ENCODE data around the gene SLC66A1. TPM values are rescaled to one million over a fixed set of nuclear protein-coding genes. Genes with fewer than 3 reads are reported as not detected.

Gene SLC66A1
- total RNA-seq, 1 donor: 18.6 TPM

DNA sequence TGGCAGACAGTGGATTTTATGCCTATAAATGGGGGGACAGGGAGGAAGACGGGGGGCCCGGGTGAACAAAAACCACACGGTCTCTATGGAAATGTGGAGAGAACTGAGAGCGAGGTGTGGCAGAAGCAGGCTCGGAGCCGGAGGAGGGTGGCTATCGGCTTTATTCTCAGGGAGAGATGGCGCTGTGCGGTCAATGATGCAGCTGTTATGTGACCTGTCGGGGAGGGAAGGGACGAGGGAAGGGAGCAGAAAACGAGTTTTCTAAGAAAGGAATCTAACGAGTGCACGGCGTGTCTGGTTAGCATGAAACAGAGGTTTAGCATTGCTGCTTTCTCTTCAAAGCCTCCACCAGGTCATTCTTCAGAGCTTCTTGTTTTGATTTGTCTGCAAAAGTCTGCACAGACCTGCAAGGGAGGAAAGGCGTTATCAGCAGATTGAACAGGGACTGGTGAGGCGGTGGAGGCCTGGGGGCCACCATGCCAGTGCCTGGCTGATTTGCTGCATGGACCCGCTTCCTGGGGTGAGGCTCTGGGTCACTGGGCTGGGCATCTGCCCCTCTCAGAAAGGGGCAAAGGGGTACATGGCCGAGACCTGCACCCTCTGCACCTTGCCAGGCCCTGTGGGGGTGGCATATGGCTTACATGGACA lies 27.2 kb downstream of the SLC66A1 start:
- no peak for DNase-seq (ENCODE audit: low read depth)
- TF ChIP-seq, protein P1, sequence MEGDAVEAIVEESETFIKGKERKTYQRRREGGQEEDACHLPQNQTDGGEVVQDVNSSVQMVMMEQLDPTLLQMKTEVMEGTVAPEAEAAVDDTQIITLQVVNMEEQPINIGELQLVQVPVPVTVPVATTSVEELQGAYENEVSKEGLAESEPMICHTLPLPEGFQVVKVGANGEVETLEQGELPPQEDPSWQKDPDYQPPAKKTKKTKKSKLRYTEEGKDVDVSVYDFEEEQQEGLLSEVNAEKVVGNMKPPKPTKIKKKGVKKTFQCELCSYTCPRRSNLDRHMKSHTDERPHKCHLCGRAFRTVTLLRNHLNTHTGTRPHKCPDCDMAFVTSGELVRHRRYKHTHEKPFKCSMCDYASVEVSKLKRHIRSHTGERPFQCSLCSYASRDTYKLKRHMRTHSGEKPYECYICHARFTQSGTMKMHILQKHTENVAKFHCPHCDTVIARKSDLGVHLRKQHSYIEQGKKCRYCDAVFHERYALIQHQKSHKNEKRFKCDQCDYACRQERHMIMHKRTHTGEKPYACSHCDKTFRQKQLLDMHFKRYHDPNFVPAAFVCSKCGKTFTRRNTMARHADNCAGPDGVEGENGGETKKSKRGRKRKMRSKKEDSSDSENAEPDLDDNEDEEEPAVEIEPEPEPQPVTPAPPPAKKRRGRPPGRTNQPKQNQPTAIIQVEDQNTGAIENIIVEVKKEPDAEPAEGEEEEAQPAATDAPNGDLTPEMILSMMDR (IDR thresholded peaks at IDR 0.05; ENCODE audit: insufficient read depth, low read depth, low read length): no peak
- H3K4me3 ChIP-seq (ENCODE audit: low read depth, low read length): no peak overlapping the region

DNA sequence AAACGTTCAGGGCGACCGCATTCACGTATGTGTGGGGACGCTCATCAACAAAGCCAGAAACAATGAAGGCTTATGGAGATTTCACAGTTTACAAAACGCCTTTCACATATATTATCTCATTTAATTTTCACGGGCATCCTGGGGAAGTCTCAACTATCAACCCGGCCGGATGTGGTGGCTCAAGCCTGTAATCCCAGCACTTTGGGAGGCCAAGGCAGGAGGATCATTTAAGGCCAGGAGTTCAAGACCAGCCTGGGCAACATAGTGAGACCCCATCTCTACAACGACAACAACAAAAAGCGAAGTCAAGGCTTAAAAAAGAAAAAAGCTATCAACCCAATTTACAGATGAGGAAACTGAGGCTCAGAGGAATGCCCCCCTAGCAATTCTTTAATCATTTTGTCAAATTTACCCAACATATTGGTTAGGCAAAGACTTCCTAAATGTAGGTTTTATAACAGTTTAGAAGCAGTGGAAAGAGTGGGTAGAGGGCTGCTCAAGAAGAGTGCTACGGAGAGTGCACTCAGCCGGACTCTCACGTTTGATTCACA lies 28.3 kb downstream of the SLC66A1 start:
- DNase-seq (ENCODE audit: low read depth): no peak

DNA sequence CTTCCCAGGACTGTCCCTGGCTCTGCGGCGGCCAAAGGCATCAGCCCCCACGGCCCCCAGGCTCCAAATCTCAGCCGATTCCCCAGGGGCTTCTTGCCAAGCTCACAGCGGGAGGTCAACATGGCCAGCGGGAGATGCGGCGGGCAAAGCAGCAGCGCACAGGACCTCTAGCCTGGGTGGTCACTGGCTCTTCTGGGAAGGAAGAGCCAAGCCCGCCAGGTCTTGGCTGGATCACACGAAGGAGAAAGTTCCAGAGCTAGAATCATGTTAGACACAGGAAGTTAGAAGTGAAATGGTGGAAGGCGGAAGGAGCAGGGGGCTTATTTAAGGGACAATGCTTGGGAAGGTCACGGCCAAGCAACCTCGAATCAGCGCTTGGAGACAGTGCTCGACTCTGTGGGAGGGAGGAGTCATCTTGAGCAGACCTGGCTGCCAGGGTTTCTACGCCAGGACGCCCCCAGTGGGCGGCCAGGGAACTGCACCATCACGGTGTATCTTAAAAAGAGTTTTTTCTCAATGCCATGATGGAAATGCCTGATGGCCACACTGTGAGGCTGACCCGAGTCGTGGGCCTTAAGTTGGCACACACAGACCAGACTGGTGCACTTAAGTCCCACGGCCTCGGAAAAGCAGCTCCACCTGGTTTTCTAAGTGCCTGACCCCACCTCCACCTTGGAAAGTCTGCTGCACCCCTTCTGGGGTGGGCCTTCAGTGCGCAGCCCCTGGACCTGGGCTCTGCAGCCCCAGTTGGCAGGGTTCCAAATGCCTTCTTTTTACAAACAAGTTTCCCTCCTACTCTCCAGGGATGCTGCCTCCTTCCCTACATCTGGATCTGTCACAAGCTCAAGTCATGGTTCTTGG lies 29.3 kb downstream of the SLC66A1 start:
- no peak overlapping the region for H3K4me3 ChIP-seq (ENCODE audit: low read depth, low read length)
- TF ChIP-seq, protein P1 (IDR thresholded peaks at IDR 0.05; ENCODE audit: insufficient read depth, low read depth, low read length): peak; percentile 90
- peak; percentile 70 for DNase-seq (ENCODE audit: low read depth)

More for the DNA sequence above, 28.3 kb downstream of the SLC66A1 start:
- no peak overlapping the region for H3K4me3 ChIP-seq (ENCODE audit: low read depth, low read length)
- TF ChIP-seq, protein P1 (IDR thresholded peaks at IDR 0.05; ENCODE audit: insufficient read depth, low read depth, low read length): no peak

DNA sequence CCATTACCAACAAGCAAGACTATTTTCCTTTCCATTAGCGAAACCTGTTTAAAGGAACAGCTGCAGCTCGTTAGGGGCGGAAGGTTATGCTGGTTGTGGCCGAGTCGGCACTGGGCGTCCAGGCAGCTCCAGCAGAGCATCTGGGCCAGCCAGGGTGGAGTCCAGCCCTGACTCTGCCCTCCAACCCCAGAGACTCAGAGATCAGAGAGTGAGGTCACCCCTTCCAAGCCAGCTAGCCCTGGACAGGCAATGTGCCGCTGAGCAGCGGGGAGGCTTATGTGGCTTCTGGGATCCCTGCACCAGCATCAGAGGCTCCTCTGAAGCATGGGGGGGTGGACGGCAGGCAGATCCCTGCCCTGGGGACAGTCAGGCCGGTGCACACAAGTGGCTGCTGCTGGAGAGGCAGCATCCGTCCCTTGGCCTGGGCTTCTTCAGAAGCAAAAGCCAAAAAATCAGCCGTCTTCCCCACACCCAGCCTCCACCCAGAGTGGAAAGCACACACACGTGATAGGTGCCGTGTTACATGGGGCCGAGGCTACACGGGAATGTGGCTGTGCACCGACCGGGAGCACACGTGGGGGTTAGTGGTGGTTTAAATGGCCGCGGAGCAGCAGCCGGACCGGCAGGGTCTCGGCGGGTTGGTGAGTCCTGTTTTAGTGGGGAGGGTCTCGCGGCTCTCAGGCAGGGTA lies 30.1 kb downstream of the SLC66A1 start:
- DNase-seq (ENCODE audit: low read depth): peak; percentile 29
- TF ChIP-seq, protein P1 (IDR thresholded peaks at IDR 0.05; ENCODE audit: insufficient read depth, low read depth, low read length): no peak
- H3K4me3 ChIP-seq (ENCODE audit: low read depth, low read length): no peak overlapping the region

DNA sequence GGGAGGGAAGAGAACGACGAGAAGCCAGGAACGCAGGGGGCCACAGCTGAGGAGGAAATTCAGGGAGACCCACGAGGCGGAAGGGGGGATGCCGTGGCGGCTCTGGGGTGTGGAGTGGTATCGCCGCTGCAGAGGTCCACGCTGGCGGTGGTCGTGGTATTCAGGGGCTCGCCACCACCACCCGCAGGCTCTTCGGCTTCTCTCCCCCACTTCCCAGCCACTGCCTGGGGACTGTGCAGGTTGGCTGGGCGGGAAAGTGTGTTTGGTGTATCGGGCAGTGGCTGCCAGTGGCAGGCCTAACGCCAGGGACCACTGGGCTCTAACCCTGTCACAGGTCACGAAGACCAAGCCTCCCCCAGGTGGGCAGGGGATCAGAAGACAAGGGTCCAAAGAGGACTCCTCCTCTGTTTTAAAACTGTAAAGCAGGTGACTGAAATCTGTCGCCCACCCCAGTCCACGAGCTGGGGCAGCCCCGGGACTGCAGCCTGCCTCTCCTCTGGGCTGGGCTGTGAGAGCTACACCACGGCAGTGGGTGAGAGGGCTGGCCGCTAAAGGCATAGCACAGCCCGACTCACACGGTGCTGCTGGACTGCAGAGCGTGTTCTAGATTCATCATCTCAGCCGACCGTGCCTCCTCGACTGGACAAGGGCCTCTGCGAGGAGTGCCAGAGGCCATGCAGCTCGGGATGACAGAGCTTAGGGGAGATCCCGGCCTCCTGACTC lies 30.9 kb downstream of the SLC66A1 start:
- no peak overlapping the region for H3K4me3 ChIP-seq (ENCODE audit: low read depth, low read length)
- TF ChIP-seq, protein P1 (IDR thresholded peaks at IDR 0.05; ENCODE audit: insufficient read depth, low read depth, low read length): no peak
- no peak for DNase-seq (ENCODE audit: low read depth)

Data from fibroblast of villous mesenchyme (primary cell).